ENCODE measurements around the gene PLXNA2. TPM values are rescaled to one million over a fixed set of nuclear protein-coding genes. Genes with fewer than 3 reads are reported as not detected.

Gene PLXNA2
- total RNA-seq, 1 donor from 2014 or later = 12.0 TPM

DNA sequence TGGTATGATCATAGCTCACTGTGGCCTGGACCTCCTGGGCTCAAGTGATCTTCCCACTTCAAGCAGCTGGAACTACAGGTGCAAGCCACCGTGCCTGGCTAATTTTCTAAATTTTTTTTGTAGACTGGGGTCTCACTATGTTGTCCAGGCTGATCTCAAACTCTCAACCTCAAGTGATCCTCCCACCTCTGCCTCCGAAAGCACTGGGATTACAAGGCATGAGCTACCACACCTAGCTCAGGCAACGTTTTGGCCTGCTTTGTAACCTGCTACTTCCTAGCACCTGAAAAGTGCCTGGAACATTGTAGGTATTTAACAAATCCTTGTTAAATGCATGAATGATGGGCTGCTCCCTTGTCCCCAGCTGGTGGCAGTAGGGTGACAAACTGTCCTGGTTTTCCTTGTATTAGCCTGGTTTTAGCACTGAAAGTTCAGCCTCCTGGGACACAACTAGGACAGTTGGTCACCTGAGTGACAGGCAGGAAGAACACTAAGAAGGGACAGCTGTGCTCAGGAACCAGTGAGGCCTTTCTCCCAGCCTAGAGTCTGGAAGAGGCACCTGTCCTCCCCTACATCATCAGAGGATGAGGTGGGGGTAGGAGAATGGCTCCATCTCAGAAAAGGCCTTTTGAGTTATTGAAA lies 244.8 kb downstream of the PLXNA2 start:
- DNase-seq (ENCODE audit: low spot score) = no peak

DNA sequence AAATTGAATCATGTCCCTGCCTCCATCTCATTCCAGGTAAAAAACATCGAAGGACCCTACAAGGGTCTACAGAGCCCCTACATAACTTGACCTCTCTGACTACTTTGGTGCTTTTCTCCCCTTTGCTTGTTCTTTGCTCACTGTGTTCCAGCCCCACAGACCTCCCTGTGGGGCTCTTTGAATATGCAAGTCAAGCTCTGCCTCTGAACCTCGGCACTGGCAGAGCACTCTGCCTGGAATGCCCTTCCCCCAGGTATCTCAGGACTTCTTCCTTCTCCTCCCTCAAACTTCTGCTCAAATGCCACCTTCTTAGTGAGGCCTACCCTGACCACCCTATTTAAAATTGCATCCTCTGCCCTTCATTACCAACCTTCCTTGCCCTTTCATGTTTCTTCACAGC lies 245.5 kb downstream of the PLXNA2 start:
- DNase-seq (ENCODE audit: low spot score) = no peak

DNA sequence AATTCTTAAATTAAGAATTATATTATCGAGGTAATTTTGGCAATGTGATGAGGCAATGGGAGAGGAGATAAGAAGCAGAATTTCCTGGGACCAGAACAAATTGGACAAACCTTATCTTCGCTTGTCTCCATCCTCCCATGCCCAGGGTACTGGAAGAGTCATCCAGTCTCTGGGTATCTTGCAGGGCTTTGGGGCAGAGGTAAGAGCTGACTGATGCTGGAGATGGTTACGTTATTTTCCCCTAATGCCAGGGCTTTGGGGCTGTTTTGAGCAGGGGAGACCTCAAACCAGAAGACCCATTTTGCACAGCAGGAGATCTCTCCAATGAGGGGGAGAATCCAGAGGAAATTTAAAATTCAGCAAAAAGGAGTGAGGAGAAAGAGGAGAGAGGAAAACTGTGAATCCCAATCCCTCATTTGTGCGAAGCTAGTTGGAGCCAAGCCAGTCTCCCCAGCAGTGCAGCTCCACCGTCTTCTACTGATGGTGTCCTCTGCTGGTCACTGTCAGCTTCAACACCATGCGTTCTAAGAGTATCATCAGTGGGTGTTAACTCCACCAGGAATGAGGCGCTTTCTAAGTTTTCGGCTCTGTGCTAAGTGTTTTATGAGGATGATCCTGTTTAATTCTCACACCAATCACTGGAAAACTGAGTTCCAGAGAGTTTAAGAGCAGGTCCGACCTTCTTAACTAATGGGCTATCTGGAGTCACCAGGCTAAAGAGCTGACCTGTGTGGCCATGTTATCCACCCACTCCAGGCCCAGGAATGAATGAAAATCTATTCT lies 246.5 kb downstream of the PLXNA2 start:
- peak; percentile 60 for DNase-seq (ENCODE audit: low spot score)

DNA sequence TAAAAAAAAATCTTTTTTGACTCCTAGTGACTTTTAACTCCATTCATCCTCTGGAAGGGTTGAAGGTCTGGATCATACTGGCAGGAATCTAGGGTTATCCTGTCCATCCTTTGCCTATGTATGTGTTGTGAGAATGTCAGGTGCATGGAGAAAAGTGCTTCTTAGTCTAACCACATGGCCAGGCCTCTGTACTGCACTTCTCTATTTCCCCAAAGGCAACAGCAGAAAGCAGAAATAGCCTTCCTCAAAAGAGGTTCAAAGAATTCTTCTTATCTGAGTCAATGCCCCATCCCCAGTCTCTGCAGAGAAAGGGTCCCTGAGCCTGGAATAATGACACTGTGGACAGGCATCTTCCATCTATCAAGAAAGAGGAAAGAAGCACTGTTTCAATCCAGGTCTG lies 247.5 kb downstream of the PLXNA2 start:
- DNase-seq (ENCODE audit: low spot score) = no peak

DNA sequence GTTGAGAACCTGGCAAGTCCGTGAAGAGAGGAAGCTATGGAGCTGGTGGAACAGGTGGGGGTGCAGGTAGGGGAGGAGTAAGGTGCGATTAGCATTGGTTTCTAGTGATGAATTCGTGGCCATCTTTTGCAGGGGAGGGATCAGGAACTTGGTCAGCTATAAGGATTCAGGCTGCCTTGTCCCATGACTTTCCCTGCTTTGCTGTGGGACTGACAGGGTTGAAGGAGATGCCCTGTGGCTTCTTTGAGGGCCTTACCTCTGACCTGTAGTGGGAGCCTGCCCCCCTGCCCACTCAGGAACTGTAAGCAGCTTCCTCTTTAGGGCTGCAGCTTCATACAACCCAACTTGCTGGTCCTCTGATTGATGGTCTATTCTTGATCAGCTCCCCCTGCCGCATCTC lies 248.6 kb downstream of the PLXNA2 start:
- no peak for DNase-seq (ENCODE audit: low spot score)

DNA sequence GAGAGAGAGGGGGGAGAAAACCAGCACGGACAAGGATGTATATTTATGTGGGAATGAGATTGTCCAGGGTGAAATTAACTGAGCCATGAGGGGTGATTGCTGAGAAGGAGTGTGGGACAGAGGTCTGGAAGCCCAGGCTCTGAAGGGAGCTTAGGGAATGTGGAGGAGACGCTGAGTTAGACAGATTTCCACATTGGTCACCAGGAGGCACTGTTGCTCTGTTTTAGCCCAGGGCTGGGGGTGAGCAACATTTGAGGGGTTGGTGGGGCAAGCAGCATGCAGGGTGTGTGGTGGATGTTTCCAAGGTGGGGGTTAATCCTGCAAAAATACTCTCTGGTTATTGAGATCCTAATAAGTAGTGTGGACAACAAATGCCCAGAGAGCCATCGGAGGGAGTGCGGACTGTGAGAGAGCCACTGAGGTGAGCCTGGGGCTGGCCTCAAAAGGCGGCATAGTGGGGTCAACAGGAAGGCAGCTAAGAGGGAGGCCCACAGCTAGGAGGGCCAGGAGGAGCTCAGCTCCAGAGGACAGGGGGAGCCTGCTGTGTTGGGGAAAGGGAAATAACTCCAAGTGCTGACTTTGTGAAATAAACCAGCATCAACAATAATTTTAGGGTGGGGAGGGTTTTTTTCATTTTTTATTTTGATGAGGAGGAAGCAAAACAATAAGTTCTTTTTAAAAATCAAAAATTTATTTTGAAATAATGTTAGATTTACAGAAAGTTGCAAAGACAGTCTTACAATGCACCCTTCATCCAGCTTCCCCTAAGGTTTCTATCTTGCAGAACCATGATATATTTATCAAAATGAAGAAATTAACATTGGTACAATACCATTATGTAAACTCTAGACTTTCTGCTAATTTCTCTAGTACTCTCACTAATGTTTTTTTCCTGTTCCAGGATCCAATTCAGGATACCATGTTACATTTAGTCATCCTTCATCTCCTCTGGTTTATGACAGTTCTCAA lies 250.4 kb downstream of the PLXNA2 start:
- no peak for DNase-seq (ENCODE audit: low spot score)

DNA sequence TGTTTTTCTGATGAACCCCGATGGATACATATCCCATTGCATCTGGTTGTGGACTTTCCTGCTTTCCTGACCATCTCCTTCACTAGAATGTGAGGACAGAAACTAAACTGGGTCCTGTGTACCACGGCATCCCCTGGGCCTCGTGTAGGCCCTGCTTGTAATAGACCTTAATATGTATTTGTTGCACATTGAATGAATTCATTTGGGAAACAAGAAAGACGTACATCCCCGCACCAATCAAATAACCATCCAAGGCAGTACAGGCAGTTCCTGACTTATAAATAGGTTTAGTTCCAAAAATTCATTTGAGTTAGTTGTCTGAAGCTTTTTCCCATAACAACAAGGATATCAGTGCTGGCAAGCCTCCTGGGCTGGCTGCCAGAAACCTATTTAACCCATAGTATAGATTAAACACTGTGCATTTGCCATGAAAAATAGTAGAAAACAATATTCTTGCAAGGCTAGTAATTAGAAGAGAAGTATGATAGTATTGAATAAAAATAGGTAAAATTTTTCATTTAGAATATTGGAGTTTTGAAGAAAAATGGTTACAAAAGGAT lies 251.4 kb downstream of the PLXNA2 start:
- peak; percentile 24 for DNase-seq (ENCODE audit: low spot score)

DNA sequence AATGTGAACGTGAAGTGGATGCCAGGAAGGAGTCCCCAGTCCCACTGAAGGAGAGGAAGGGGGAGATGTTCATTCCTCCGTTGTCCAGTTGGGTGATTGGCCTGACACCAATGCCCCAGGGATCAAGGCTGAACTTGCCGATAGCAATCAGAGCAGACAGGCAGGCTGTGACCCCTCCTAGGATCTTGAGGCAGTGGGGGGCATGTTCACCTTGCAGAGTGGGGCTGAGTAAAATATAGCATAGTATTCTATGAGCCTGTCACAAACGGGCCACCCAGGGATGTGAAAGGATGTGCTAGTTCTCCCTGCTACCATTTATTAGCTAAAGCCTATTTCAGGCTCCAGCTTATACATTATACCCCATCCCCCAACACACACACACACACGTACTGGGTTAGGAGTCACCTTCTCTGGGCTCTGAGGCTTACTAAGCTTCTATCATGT lies 252.6 kb downstream of the PLXNA2 start:
- DNase-seq (ENCODE audit: low spot score) = no peak

DNA sequence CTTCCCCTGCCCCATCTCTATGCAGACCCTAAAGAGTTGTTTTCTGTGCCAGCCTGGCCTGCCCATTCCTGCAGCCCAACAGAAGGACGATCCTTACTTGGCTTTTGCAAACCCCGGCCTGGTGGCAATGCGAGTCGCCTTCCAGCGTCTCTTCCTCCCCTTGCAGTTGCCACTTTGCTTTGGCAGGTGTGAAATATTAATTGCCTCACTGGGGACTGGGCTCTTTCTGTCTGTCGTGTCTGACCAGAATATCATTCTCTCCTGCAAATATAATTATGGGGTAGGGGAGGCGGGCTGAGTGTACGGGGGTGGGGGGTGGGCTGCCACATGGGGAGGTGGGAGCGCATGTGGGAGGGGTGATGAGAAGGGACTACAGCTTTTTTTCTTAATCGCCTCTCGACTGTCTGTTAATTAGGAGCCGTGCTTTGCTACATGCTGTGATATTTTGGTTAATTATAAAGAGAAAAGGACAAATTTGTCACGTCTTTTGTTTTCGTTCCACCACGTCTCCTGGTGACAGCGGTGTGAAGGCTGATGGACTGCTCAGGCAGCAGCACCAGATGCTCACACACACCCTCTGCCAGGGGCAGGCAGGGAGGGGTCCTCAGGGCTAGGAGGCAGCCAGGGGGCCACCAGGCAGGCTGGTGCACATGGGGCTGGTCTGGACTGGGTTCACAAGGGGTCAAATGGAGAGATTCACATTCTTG lies 253.2 kb downstream of the PLXNA2 start:
- no peak for DNase-seq (ENCODE audit: low spot score)

DNA sequence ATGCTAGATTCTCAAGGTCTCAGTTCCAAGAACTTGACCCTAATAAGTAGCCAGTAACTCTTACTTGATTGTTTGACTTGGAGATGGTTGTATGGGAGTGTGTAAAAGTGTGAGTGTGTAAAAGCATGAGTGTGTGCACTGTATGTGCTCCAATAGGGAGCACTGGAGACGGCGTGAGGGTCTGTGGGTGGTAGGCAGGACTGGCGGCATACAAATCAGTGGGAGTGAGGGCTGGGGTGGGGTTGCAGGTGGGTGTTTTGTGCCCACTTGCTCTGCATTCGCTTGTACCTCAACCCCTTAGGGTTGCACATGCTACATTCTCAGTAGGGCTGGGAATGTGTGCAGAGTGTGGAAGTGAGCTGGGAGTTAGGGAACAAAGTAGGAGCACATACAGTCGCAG lies 253.7 kb downstream of the PLXNA2 start:
- DNase-seq (ENCODE audit: low spot score) = no peak

DNA sequence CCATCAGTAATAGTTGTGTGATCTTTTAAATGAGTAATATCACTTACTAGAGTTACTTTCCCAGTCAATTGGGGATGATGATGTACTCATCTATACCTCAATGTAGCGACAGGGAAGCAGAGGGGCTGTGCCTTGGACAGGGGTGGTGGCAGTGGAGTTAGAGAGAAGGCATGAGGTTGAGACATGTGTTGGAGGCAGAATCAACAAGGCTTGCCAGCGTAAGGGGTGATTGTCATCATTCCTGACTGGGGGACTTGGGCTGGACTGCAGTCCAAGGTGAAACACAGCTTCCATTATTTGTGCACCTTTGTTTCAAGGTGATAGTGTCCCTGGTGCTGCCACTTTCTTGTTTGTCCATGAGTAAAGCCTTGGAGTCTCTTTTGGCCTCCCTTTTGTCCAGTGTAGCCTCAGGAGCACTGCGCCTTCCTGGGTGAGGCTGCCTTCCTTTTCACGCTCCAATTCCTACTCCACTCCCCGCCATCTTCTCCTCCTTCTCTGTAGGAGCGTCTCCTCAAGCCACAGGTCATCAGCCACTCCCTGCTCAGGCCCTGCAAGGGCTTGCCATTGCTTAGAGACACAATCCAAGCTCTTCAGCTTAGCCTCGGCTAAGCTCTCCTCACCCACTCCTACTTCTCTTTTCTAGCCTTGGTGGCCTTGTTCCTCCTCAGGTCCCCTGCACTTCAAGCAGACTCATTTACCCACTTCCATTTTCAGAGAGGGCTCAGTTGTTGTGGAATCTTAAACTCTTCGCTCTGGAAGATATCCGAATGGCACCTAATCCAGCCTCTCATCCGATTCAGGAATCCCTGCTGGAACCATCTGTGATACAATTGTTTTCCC lies 255.6 kb downstream of the PLXNA2 start:
- no peak for DNase-seq (ENCODE audit: low spot score)

DNA sequence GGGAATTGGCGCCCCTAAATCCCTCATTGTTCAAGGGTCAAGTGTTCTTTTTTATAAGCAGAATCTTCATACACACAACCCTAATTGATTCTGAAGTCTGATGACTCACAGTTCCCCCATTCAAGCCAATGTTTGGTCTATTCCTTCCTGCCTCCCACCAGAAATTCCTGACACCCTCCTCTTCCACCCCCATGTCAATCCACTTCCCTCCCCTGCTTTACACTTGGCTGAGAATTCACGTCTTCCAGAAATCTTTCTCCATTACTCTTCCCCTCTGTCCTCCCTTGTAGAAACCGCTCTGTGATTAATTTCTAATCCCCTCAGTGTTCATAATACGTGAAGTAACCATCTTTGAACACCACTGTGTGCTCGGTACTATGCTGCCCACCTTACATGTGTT lies 257.0 kb downstream of the PLXNA2 start:
- DNase-seq (ENCODE audit: low spot score) = no peak

DNA sequence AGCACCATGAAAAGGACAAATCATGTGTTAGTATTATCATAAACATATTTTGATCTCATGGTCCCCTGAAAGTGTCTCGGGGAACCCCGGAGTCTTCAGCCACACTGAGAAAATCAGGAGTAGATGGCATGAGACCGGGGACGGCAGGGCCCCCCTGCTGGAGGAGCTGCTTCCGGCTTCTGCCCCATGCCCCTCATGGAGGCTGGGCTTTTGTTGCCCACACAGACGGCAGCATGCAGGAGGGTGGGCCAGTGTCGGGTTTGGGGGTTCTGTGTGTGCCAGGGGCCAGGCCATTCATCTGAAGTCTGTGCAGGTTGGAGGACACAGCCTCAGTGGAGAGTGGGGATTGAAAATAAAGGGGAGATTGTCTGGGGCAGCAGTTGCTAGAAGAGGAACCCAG lies 258.2 kb downstream of the PLXNA2 start:
- no peak for DNase-seq (ENCODE audit: low spot score)

DNA sequence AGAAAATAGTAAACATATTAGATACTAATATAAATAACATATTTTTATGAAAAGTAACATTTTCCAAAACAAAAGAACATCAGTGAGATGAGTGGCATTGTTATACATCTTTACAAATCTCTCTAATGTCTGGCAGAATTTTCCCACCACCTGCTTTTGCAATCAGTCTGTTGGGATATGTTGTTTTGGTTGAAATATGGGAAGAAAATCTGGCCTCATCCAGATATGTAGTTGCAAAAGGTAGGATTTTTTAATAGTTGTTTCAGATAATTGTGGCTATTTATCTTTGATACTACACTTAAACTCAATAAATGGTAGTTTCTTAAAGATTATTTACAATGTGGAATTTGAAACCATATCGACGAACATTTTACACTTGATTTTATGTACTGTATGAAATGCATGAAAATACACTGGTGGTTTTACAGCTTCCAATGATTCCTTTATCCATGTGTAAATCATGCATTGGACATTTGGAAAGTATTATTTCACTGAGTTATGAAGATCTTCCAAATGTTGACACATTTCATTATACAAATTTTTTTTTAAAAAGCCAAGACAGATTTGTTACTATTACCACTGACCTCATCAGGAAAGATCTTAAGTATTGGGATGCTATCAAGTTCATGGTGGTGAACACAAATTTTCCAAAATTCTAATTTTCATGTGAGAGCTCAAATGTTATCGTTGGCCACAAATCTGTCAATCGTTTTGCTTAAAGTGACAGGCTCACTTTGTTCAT lies 259.2 kb downstream of the PLXNA2 start:
- DNase-seq (ENCODE audit: low spot score) = no peak

DNA sequence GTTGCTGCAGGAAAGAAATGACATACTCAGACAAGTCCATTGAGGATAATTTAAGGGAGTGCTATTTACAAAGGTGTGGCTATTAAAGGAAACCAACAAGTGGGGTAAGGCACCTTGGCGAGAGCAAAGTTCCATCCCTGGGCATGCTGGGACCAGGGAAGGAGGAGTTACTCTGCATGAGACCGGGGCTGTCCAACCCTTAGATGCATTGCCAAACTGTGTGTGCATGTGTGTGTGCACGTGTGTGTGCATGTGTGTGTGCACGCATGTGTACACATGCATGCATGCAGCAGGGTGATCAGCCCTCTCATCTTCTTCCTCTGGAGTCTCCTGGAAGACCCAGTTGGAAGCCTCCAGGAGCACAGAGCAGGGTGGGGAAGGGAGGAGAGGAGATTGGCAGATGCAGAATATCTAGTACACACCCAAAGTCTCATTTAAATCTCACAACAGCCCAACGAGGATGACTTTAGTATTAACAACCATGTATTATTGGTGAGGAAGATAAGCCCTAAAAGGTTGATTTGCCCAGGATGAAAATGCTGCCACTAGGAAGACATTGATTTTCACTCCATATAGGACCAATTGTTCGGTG lies 261.0 kb downstream of the PLXNA2 start:
- no peak for DNase-seq (ENCODE audit: low spot score)

DNA sequence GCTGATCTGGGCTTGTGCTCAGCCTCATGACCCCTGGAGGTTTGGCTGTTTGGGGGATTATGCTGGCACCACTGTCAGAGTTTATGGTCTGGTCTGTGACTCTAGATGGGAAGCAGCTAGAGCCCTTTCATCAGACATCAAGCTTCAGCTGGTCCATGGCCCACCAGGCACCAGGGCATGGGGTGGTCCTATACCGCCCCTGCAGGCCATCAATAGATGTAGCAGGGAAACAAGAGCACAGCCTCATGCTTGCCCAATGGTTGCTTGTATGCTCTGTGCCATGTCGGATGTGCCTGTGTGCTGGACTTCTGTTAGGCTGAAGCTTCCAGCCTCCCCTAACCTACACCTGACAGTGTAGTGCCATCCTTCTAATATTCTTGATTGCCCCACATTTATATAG lies 262.2 kb downstream of the PLXNA2 start:
- no peak for DNase-seq (ENCODE audit: low spot score)

DNA sequence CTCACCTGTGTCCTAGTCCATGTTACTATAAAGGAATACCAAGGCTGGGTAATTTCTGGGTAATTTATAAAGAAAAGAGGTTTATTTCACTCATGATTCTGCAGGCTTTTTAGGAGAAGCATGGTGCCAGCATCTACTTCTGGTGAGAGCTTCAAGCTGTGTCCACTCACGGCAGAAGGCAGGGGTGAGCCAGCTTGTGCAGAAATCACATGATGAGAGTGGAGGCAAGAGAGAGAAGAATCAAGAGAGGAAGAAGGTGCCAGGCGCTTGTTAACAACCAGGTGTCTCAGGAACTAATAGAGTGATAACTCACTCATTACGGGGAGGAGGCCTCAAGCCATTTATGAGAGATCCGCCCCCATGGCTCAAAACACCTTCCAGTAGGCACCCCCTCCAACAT lies 265.7 kb downstream of the PLXNA2 start:
- DNase-seq (ENCODE audit: low spot score) = no peak

DNA sequence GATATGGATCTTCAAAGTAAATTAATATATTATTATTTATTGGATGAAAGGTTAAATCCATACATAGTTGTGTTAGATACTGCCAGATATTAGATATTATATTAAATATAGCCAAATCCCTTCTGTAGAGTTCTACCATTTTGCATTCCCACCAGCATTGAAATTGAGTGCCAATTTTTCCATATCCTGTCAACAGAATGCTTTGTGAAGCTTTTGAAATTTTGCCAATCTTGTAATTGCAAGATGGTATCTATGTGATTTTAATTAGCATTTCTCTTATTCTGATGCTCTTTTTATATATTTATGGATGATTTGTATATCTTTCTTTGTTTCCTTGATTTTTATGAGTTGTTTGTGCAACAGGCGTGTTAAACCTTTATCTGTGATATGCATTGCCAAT lies 266.3 kb downstream of the PLXNA2 start:
- DNase-seq (ENCODE audit: low spot score) = no peak

DNA sequence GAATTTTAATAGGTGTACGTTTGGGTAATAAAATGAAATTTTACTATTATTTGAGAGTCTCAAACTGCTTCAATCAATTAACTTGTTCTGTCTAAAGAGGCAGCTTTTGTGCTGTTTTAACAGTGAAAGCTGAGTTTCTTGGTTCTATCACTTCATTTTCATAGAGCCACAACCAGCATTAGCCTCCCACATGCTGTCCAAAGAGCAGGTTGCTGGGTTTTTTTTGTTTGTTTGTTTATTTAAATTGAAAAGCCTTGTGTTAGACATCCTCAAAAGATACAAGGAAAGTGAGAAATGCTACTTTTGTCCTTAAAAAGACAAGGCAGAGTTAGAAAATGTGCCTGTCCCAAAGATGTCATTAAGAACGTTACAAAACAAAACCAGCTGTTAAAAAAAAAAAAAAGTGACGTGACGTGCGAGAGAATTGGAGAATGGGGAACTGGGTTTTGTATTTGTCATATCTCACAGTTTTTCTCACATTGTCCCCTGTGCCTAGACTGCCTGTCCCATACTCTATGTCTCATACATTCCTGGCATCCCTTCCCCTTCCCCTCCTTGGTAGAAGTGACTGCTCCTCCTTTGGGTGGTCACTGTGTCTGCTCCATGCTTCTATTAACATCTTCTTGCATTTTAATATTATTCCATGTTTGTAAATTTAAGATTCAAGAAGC lies 270.2 kb downstream of the PLXNA2 start:
- no peak for DNase-seq (ENCODE audit: low spot score)
